GM21528 (cell line): ENCODE results near the gene EFCAB10.
"Not testable (repeated sequence)": the region's sequence is repeated elsewhere in the genome, so short reads cannot be mapped to it uniquely, and the experiment has no call there.

ENCODE experiments used
- ATAC-seq: cut with Tn5 transposase; IDR thresholded peaks from one replicate; pipeline ENCODE4 v1.9.1; 2021; ENCODE audit warnings: mild to moderate bottlenecking, moderate library complexity; ENCODE audit not compliant: unreplicated experiment, low FRiP score

The EFCAB10 gene

GRCh38 chr7:105532709-105533460 is 48.4 kb downstream of the EFCAB10 start:
- ATAC-seq: no peak

- ATAC-seq: peak; percentile 97
Observed at GRCh38 chr7:105531792-105532671, 49.3 kb downstream of the EFCAB10 start, which contains the start of gene RINT1. TSS of gene RINT1 (plus strand) at chr7:105532201. CDS start at chr7:105532316, 115 bp downstream.

DNA sequence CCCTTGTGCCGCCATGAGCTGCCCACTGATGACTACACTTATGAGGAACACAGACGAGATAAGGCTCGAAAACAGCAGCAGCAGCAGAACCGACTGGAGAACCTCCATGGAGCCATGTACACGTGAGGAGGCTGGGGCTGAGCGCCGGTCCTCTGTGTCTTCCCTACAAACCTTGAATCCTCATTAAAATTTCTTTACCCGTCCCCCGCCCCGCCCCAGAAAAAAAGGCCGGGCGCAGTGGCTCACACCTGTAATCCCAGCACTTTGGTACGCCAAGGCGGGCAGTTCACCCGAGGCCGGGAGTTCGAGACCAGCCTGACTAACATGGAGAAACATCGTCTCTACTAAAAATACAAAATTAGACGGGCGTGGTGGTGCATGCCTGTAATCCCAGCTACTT is 50.7 kb downstream of the EFCAB10 start:
- ATAC-seq: no peak

GRCh38 chr7:105530126-105530525 is 51.2 kb downstream of the EFCAB10 start:
- no peak for ATAC-seq

- ATAC-seq: not testable (repeated sequence)
Observed at GRCh38 chr7:105527737-105528136, 53.6 kb downstream of the EFCAB10 start.

DNA sequence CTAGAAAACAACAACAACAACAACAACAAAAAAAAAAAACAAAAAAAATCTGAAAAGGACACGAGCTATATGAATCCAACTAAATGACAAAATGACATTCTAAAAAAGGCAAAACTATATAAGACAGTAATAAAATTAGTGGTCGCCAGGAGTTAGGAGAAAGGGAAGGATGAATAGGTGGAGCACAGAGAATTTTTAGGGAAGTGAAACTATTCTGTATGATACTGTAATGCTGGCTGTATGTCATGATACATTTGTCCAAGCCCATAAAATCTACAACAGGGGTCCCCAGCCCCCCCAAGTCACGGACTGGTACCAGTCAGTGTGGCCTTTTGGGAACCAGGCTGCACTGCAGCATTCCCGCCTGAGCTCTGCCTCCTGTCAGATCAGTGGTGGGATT is 56.5 kb downstream of the EFCAB10 start:
- ATAC-seq: no peak

GRCh38 chr7:105524423-105524822 is 56.9 kb downstream of the EFCAB10 start:
- ATAC-seq: not testable (repeated sequence)

GRCh38 chr7:105521717-105522463 is 59.4 kb downstream of the EFCAB10 start, which contains the start of gene PUS7:
TSS of gene PUS7 (minus strand) at chr7:105522271. CDS start at chr7:105508512, 13,759 bp downstream.
- peak; percentile 92 for ATAC-seq

- ATAC-seq: peak; percentile 45
Observed at GRCh38 chr7:105521027-105521716, 60.1 kb downstream of the EFCAB10 start.

DNA sequence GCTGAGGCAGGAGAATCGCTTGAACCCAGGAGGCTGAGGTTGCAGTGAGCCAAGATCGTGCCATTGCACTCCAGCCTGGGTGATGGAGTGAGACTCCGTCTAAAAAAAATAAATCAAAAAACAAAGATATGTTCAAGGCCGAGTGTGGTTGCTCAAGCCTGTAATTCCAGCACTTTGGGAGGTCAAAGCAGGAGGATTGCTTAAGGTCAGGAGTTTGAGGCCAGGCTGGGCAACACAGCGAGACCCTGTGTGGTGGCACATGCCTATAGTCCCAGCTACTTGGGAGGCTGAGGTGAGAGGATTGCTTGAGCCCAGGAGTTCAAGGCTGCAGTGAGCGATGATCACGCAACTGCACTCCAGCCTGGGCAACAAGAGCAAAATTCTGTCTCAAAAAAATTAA is 60.7 kb downstream of the EFCAB10 start:
- not testable (repeated sequence) for ATAC-seq

- no peak for ATAC-seq
Observed at GRCh38 chr7:105519353-105519752, 61.9 kb downstream of the EFCAB10 start.

DNA sequence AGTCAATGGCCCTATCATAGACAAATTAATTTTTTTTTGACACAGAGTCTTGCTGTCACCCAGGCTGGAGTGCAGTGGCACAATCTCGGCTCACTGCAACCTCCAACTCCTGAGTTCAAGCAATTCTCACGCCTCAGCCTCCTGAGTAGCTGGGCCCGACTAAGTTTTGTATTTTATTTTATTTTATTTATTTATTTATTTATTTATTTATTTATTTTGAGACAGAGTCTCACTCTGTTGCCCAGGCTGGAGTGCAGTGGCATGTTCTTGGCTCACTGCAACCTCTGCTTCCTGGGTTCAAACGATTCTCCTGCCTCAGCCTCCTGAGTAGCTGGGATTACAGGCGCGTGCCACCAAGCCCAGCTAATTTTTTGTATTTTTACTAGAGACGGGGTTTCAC is 65.7 kb downstream of the EFCAB10 start:
- ATAC-seq: not testable (repeated sequence)
